Omental fat pad (tissue), 4 donors: ENCODE data around the gene FCSK. TPM values are rescaled to one million over a fixed set of nuclear protein-coding genes. Genes with fewer than 3 reads are reported as not detected.

Source experiments
- ATAC-seq: fragments of 150-250 bp; one replicate; pipeline ENCODE4 v1.9.1; 2016; ENCODE audit warnings: mild to moderate bottlenecking, moderate library complexity; ENCODE audit not compliant: low FRiP score
- DNase-seq: peaks from one replicate; pipeline ENCODE4 v3.0.0-alpha.2; 2019; ENCODE audit warnings: low spot score
- CTCF ChIP-seq, 3 donors: fragments of 450-650 bp; IDR thresholded peaks; one replicate each; pipeline ENCODE4 v1.5.1; 2016 to 2017; ENCODE audit warnings: antibody characterized with exemption in 3 of 3, mild to moderate bottlenecking in 3 of 3, moderate library complexity in 2 of 3
- total RNA-seq, 4 donors: library from RNA; depleted of rRNA; stranded (reverse); fragments of >200 nt; gene quantifications; one replicate each; pipeline ENCODE4 v1.1.0, GENCODE V29; 2016

The FCSK gene
- total RNA-seq, 4 donors from 2014 or later = 7.3 to 17.3 (median 12.8) TPM

- ATAC-seq (no peak), DNase-seq (no peak)
- no peak for TF ChIP-seq CTCF (IDR thresholded peaks at IDR 0.05)
These were observed 36.7 kb upstream of the FCSK start for GRCh38 chr16:70417661-70418060.

- no peak for ATAC-seq
- no peak for TF ChIP-seq CTCF (IDR thresholded peaks at IDR 0.05)
- DNase-seq = no peak
These were observed 36.0 kb upstream of the FCSK start for GRCh38 chr16:70418274-70418992.

- ATAC-seq = no peak
- TF ChIP-seq CTCF (IDR thresholded peaks at IDR 0.05) = no peak
- DNase-seq = no peak
These were observed 35.4 kb upstream of the FCSK start for GRCh38 chr16:70418993-70419318.

- no peak for TF ChIP-seq CTCF (IDR thresholded peaks at IDR 0.05)
- no peak for DNase-seq
- no peak for ATAC-seq
These were observed 34.7 kb upstream of the FCSK start for GRCh38 chr16:70419384-70420327.

- ATAC-seq (no peak), DNase-seq (no peak)
- no peak for TF ChIP-seq CTCF (IDR thresholded peaks at IDR 0.05)
These were observed 33.4 kb upstream of the FCSK start for GRCh38 chr16:70421014-70421413.

- DNase-seq = no peak
- TF ChIP-seq CTCF (IDR thresholded peaks at IDR 0.05) = no peak
- no peak for ATAC-seq
These were observed 32.7 kb upstream of the FCSK start for GRCh38 chr16:70421473-70422311.
